Measurements from ENCODE around the gene POLE. TPM values are rescaled to one million over a fixed set of nuclear protein-coding genes. Genes with fewer than 3 reads are reported as not detected.

POLE gene
- total and polyA plus RNA-seq, 9 of the 15 experiments (the other 6 are each of a cell fraction or from before 2014, with no cell fraction given), result 2.4 to 154 (median 49.6) TPM

- no peak for TF ChIP-seq ASH1L (IDR thresholded peaks at IDR 0.05; ENCODE audit: borderline replicate concordance, low read depth, partially characterized antibody)
- TF ChIP-seq ZBTB8A (IDR thresholded peaks at IDR 0.05; ENCODE audit: partially characterized antibody), result no peak
- TF ChIP-seq EHMT2 (IDR thresholded peaks at IDR 0.05), result no peak
- TF ChIP-seq FOXK1 (CRISPR knock-in tag; IDR thresholded peaks at IDR 0.05; ENCODE audit: borderline replicate concordance), result peak; percentile 51; the same call in 1 of the 2 replicates
- no peak for TF ChIP-seq RBM39 (optimal IDR thresholded peaks at IDR 0.05; ENCODE audit: low read depth, low read length)
- TF ChIP-seq EP400 (IDR thresholded peaks at IDR 0.05), result no peak
- TF ChIP-seq ZBTB33 (CRISPR knock-in tag; IDR thresholded peaks at IDR 0.05), result 0 out of 2 replicates have a peak, but pooled peaks have one; percentile 16
- peak; percentile 76 for TF ChIP-seq BCOR (IDR thresholded peaks at IDR 0.05)
- TF ChIP-seq KLF13 (tag; IDR thresholded peaks at IDR 0.05; ENCODE audit: borderline replicate concordance, low read depth), result no peak
Observed at GRCh38 chr12:132711080-132711843, 24.1 kb upstream of the POLE start (continued).
